Panc1 (cell line): ENCODE results near the gene DIAPH2. TPM values are rescaled to one million over a fixed set of nuclear protein-coding genes. Genes with fewer than 3 reads are reported as not detected.

ENCODE experiments used
- ATAC-seq: fragments of 200-7000 bp; cut with Tn5 transposase; 2 replicates; pipeline ENCODE4 v1.9.1; 2020; ENCODE audit warnings: mild to moderate bottlenecking, moderate library complexity
- BruUV-seq: library from RNA; stranded (reverse); fragments of 400-500 nt; replicated peaks from 2 replicates; lab custom pipeline; 2021; lab: Mats Ljungman, UMichigan
- CTCF ChIA-PET: fragments of 300-600 bp; sonication (Branson Sonifier 250); formaldehyde crosslinking; loops from one replicate; lab custom pipeline; 2022; ENCODE audit warnings: antibody characterized with exemption; lab: Charles Lee
- POLR2A ChIA-PET: fragments of 300-600 bp; sonication (Branson Sonifier 250); formaldehyde crosslinking; loops from one replicate; lab custom pipeline; 2022; ENCODE audit warnings: antibody characterized with exemption; lab: Charles Lee
- DNase-seq: peaks from one replicate; pipeline ENCODE4 v3.0.0-alpha.2; 2010; ENCODE audit warnings: low read depth, low spot score
- H3K27ac ChIP-seq: 2 replicates; pipeline ENCODE4 v1.5.1; 2011; ENCODE audit warnings: mild to moderate bottlenecking, low read length, inconsistent platforms
- H3K27me3 ChIP-seq: fragments of 200-500 bp; sonication (Bioruptor generic); 2 replicates; pipeline ENCODE4 v1.6.0; 2014; ENCODE audit warnings: low read length, inconsistent platforms; ENCODE audit not compliant: control insufficient read depth, insufficient read depth
- H3K36me3 ChIP-seq: fragments of 200-500 bp; sonication (Bioruptor generic); 2 replicates; pipeline ENCODE4 v1.5.1; 2014; ENCODE audit warnings: inconsistent platforms, mild to moderate bottlenecking, low read length, moderate library complexity; ENCODE audit not compliant: control insufficient read depth, insufficient read depth
- H3K4me1 ChIP-seq: 2 replicates; pipeline ENCODE4 v1.5.1; 2011; ENCODE audit warnings: inconsistent platforms, mild to moderate bottlenecking, low read length, moderate library complexity; ENCODE audit not compliant: control insufficient read depth, insufficient read depth
- H3K4me3 ChIP-seq, 2 experiments: 2 replicates each; pipeline ENCODE4 v1.5.1; 2011 to 2012; ENCODE audit warnings: low read depth in 2 of 2, low read length in 2 of 2, mild to moderate bottlenecking in 2 of 2, inconsistent platforms in 1 of 2, moderate library complexity in 1 of 2
- H3K9me3 ChIP-seq: fragments of 200-500 bp; sonication (Bioruptor generic); 2 replicates; pipeline ENCODE4 v1.5.1; 2014; ENCODE audit warnings: low read depth, mild to moderate bottlenecking, inconsistent platforms, low read length, moderate library complexity; ENCODE audit not compliant: control insufficient read depth, insufficient read depth
- CTCF ChIP-seq: fragments of 450-650 bp; IDR thresholded peaks from 2 replicates; pipeline ENCODE4 v1.5.1; 2017; ENCODE audit warnings: mild to moderate bottlenecking
- POLR2AphosphoS5 ChIP-seq: IDR thresholded peaks from 2 replicates; pipeline ENCODE4 v1.6.1; 2012; ENCODE audit warnings: mild to moderate bottlenecking, low read depth, low read length, moderate library complexity
- REST ChIP-seq, 2 experiments: IDR thresholded peaks; 2 replicates each; pipeline ENCODE4 v1.6.1; 2011 to 2012; ENCODE audit warnings: low read depth in 2 of 2, control low read depth in 1 of 2, low read length in 1 of 2, mild to moderate bottlenecking in 1 of 2, moderate library complexity in 1 of 2; ENCODE audit not compliant: insufficient read depth in 1 of 2
- SIN3A ChIP-seq: IDR thresholded peaks from 2 replicates; pipeline ENCODE4 v1.6.1; 2012; ENCODE audit warnings: low read depth, mild to moderate bottlenecking, low read length, moderate library complexity, borderline replicate concordance; ENCODE audit not compliant: insufficient read depth
- TCF7L2 ChIP-seq: IDR thresholded peaks from 2 replicates; pipeline ENCODE4 v1.6.1; 2011; ENCODE audit warnings: mild to moderate bottlenecking, low read depth, low read length, inconsistent platforms
- in situ Hi-C: cut with HindIII; loops from 2 replicates; pipeline ENCODE4 v1.10.0; 2016; ENCODE audit warnings: low sequenced_read_pairs, low pct_unique_long_range_greater_than_20kb
- intact Hi-C: fragments of 100-400 bp; cut with micrococcal nuclease; formaldehyde crosslinking; loops from one replicate; pipeline ENCODE4 v1.10.0; 2022; ENCODE audit not compliant: unreplicated experiment
- total RNA-seq: library from RNA; stranded (reverse); gene quantifications from one replicate; pipeline ENCODE4 v1.2.1, GENCODE V29; 2021; ENCODE audit not compliant: unreplicated experiment

Gene DIAPH2
- total RNA-seq, 1 experiment from 2014 or later = 17.0 TPM

DNA sequence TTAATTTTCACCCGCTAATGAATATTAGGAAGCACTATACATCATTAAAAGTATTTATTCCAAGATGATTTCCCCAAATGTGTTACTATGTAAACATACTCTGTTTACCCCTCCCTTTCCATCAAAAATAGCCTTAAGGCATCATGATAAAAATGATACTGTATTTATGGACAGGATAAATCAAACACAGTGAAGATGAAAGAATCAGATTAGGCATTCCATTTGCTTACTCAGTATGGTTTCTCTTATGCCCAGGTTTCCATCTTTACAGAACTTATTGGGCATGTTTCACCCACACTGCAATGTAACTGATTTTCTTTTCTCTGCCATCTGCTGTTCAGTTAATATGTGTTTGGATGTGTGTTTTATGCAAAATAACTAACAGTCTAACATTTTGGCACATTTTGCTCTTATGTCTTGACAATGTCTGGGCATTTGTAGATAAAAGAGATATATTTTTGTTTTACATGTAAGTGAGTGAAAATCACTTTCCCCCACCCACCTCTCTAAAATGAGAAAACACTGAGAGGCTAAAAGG lies 644.3 kb downstream of the DIAPH2 start:
- TF ChIP-seq TCF7L2 (peak; percentile 16; the same call in 1 of the 2 replicates), POLR2AphosphoS5 (no peak)
- intact Hi-C loops = no loop called here
- CTCF ChIA-PET = no interaction called here
- POLR2A ChIA-PET = no interaction called here
- no peaks in the 10 kb centered on the region for H3K36me3 ChIP-seq
- no peaks in the 10 kb centered on the region for H3K27me3 ChIP-seq
- no peak for DNase-seq
- H3K9me3 ChIP-seq = no peaks in the 10 kb centered on the region
- no TSS peak for BruUV-seq
- H3K4me1 ChIP-seq = no peaks in the 10 kb centered on the region
- H3K4me3 ChIP-seq = no peak overlapping the region
- in situ Hi-C loops = no loop called here
- ATAC-seq = no peak
- H3K27ac ChIP-seq = no peak overlapping the region

DNA sequence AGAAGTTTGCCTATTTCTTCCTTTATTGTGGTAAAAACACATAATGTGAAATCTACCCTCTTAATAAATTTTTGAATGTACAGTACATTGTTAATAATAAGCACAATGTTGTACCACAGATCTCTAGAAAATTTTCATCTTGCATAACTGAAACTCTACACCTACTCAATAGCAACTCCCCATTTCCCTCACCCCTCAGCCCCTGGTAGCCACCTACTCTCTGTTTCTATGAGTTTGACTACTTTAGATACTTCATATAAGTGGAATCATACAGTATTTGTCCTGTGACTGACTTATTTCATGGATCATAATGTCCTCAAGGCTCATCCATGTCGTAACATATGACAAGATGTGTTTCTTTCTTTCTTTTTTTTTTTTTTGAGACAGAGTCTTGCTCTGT lies 645.5 kb downstream of the DIAPH2 start:
- H3K4me3 ChIP-seq = no peak overlapping the region
- H3K4me1 ChIP-seq = no peaks in the 10 kb centered on the region
- no peaks in the 10 kb centered on the region for H3K9me3 ChIP-seq
- in situ Hi-C loops (no loop called here), intact Hi-C loops (no loop called here)
- POLR2A ChIA-PET = no interaction called here
- no peaks in the 10 kb centered on the region for H3K27me3 ChIP-seq
- DNase-seq = no peak
- no TSS peak for BruUV-seq
- CTCF ChIA-PET = no interaction called here
- TF ChIP-seq POLR2AphosphoS5 = no peak
- TF ChIP-seq SIN3A = no peak
- no peak for TF ChIP-seq REST (IDR thresholded peaks at IDR 0.05; ENCODE audit: insufficient read depth in 1 of 2, low read depth in 2 of 2, low read length in 1 of 2)
- no peak for ATAC-seq
- no peaks in the 10 kb centered on the region for H3K36me3 ChIP-seq
- no peak overlapping the region for H3K27ac ChIP-seq

- in situ Hi-C loops (no loop called here), intact Hi-C loops (no loop called here)
- BruUV-seq = no TSS peak
- no peaks in the 10 kb centered on the region for H3K4me1 ChIP-seq
- no peaks in the 10 kb centered on the region for H3K36me3 ChIP-seq
- H3K4me3 ChIP-seq = no peak overlapping the region
- ATAC-seq (no peak), DNase-seq (no peak)
- no peaks in the 10 kb centered on the region for H3K27me3 ChIP-seq
- ChIA-PET CTCF (no interaction called here), POLR2A (no interaction called here)
- no peak overlapping the region for H3K27ac ChIP-seq
- no peaks in the 10 kb centered on the region for H3K9me3 ChIP-seq
- TF ChIP-seq CTCF = no peak
- no peak for TF ChIP-seq SIN3A
- no peak for TF ChIP-seq POLR2AphosphoS5
- no peak for TF ChIP-seq REST (IDR thresholded peaks at IDR 0.05; ENCODE audit: insufficient read depth in 1 of 2, low read depth in 2 of 2, low read length in 1 of 2)
- TF ChIP-seq TCF7L2 = no peak
Observed at GRCh38 chrX:97332963-97333362, 648.3 kb downstream of the DIAPH2 start.
